CMK (cell line): ENCODE results near the gene TSR3.
"Not testable (repeated sequence)": the region's sequence is repeated elsewhere in the genome, so short reads cannot be mapped to it uniquely, and the experiment has no call there.

Experiments
- DNase-seq: peaks from one replicate; pipeline ENCODE4 v3.0.0-alpha.2; 2010; ENCODE audit warnings: low read depth

Gene TSR3

GRCh38 chr16:1337486-1337885 lies 14.2 kb downstream of the TSR3 start:
- DNase-seq, result no peak

GRCh38 chr16:1336619-1337018 lies 15.1 kb downstream of the TSR3 start:
- no peak for DNase-seq

GRCh38 chr16:1335996-1336395 lies 15.7 kb downstream of the TSR3 start:
- no peak for DNase-seq

DNA sequence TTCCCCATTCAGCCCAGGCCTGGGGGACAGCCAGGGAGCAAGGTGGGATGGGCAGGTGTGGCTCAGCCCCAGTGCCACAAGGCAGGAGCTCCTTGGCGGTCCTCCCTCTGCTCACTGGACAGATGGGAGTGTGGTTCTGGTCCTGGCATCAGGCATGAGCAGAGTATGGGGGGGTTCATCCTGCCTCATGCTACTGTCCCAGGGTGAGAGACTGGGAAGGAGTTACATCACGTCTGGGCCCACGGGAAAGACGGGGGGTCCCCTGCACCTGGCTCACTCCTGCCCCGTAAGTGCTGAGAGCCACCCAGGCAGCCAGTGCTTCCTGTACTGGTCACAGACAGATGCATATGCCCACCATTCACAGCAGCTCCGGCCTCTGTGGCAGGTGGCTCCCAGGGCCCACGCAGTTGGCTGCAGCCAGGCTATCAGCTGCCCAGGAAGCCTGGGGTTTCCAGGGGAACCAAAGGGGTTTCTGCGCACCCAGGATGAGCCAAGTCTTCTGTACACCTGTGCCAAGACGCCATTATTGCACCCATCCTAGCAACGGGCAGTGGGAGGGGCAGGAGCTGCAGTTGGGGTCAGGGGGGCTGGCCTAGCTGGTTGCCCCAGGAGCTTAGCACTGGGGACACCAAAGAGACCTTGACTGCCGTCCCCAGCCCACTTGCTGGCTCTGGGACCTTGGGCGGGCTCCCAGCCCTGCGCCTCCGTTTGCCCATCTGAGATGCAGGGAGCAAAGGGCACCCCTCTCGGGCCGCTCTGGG lies 16.3 kb downstream of the TSR3 start:
- DNase-seq, result no peak

GRCh38 chr16:1334739-1335138 lies 16.9 kb downstream of the TSR3 start:
- DNase-seq, result no peak

DNA sequence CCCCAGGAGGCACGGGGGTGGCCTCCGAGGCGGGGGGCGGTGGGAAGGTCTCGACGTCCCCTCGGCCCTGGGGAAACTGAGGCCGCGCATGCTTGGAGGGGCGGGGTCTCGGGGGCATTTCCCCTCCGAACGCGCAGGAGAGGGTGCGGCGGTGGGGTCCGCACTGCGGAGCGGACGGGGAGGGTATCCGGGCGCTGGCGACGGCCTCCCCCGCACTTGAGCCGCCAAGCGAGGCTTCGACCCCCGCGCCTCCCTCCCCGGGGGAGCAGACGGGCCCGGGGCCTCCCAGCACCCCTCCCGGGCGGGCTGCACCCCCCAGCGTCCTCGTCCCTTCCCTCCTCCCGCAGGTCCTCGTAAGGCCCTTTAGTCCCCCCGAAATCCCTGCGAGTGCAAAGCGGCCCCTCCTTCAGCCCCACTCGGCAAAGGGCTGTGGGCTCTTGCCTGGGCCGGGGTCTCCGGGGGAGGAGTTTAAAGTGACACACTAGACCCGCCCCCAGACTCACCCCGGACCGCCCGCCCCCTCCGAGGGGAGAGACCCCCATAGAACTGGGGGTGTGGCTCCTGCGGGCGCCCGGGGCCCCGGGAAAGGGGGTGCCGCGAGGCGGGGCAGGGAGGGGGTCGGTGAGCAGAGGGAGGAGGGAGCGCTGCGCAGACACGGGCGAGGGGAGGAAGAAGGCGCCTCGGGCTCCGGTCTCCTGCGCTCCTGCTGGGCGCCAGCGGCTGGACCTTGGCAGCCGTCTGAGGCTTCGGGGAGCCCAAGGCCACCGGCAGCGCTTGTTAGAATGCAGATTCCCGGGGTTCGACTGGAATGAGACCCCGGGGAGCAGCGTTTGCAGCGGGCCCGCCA lies 17.6 kb downstream of the TSR3 start:
- no peak for DNase-seq

- DNase-seq, result no peak
Observed at GRCh38 chr16:1333149-1333812, 18.4 kb downstream of the TSR3 start, which contains the start of gene BAIAP3. BAIAP3 (plus strand) TSS chr16:1333645; CDS start chr16:1338550, 4,905 bp downstream.

DNA sequence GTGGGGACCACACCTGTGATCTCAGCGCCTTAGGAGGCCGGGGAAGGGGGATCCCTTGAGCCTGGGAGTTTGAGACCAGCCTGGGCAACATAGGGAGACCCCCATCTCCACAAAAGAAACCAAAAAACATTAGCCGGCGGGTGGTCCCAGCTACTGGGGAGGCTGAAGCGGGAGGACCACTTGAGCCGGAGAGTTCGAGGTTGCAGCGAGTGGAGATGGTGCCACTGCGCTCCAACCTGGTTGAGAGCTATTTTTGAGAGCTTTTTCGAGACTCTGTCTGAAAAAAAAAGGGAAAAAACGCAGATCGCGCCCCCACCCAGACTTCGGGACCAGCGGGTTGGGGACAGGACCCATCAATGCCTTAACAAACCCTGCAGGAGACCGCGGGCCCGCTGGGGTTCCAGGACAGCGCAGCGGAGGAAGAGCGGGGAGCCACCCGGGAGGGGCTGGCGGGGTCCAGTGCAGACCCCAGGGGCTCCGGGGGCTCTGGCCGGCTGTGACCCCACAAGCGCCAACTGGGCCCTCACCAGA lies 19.0 kb downstream of the TSR3 start:
- no peak for DNase-seq

DNA sequence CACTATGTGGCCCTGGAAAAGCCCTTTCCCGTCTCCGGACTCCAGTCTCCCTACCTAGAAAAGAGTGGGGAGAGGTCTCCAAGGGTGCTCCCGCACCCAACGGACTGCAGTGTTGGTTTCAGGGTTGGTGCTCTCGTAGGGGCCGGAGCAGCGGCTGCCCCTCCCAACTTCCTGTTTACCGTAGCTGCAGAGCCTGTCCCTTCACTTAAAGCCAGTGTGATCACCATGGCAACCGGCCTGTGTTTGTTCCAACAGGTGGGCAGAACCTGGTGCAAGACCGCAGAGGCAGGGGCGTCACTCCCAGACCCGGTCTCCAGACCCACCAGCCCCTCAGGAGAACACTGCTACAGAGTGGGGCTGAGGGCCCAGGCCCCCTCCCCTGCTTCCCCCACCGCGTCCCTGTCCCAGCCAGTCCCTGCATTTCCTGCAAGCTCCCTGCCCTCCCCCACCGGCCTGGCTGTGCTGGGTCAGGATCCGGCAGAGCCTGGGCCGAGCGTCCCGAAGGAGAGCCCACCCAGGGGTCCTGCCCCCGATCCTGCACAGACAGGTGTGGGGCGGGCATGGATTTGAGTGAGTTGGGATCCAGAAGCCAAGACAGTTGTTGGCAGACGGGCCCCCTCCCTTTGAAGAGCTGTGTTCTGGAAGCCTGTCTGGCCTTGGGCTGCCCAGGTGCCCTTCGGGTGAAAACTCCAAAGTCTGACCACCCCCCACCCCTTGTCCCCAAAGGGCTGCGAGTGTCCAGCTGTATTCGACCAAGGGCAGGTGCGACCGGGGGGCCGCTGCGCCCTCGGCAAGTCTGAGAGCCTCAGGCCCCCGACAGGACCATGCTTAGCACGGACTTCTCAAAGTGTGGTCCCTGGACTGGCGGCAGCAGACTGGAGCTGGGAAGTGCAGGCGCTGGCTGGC lies 19.7 kb downstream of the TSR3 start:
- no peak for DNase-seq

DNA sequence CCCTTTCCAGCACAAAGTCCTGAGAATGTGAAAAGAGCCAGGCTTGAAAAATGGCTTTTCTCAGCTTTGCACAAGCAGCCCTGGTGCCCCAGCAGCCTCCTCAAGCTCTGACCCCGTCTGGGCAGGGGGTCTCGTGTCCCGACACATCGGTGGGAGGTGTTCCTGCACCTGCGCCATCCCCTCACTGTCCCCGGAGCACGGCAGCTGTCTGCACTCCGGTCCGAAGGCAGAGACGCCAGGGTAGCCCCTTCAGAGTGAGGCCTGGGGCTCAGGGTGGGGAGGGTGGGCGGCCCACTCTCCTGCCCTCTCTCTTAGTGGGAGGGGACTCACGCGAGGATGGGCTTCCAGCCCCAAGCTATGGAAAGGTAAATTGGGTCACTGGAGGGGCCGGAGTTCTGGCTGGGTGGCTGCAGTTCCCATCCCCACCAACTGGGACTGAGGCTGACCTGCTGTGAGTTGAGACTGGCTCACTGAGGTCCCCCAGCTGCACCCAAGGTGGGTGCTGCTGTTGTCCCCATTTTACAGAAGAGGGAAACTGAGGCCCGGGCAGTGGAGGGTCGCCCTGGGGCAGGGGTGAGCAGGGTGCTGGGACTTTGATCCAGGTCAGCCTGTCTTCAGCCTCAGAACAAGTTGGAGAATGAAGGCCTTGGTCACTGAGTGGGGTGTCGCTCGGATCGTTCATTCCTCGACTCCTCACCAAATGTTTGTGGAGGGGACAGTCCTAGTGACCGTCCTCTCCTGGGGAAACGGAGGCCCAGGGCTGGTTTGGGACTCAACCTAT lies 20.6 kb downstream of the TSR3 start:
- no peak for DNase-seq

GRCh38 chr16:1330260-1330914 lies 21.3 kb downstream of the TSR3 start:
- no peak for DNase-seq

- not testable (repeated sequence) for DNase-seq
Observed at GRCh38 chr16:1328961-1329360, 22.7 kb downstream of the TSR3 start.

- DNase-seq, result not testable (repeated sequence)
Observed at GRCh38 chr16:1328136-1328535, 23.5 kb downstream of the TSR3 start.

DNA sequence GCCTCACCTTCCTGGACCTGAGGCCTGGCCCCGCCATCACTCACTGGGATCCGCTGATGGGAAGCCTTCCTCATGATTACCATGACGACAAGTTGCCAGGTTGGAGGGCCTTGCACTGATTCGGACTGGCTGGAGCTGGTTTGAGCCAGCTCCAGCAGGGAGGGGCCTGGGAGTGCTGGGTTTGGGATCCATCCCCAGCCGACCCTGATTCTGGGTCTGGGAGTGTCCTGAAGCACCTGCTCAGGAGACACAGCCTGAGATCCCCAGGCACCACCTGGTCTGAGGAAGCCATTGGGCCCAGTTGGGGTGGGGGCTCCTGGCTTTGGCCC lies 24.1 kb downstream of the TSR3 start:
- no peak for DNase-seq

DNA sequence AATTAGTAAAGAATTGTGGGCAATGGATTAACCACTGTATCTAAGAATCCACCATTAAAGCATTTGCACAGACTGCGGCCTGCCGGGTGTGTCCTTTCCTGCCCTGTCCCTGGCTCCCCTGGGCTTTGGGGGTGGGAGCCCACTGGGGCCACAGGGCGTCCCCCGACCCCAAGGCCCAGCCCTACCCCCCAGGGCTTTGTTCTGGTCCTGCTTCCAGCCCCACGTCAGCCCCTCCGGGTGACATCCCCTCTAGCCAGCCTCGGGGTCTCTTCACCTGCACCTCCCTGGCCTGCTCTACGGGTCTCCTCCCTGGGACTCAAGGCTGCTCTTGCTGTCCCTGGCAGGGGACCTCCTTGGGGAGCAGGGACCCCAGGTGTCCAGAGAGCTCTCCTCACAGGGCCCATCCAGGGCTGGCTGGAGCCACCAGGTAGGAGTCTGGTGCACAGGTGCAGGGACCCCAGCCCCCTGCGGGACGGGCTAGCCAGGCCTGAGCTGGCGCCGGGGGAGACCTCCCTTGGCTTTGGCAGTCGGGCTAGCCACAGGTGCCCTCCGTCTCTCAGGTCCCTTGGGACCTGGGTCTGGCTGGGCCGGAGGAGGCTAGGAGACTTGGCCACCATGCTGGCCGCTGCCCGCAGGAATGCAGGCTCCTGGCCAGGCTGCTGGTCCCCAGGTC lies 24.6 kb downstream of the TSR3 start:
- no peak for DNase-seq

- no peak for DNase-seq
Observed at GRCh38 chr16:1326391-1326790, 25.3 kb downstream of the TSR3 start.

GRCh38 chr16:1325673-1326371 lies 25.9 kb downstream of the TSR3 start:
- DNase-seq, result no peak

GRCh38 chr16:1325261-1325660 lies 26.4 kb downstream of the TSR3 start:
- no peak for DNase-seq

DNA sequence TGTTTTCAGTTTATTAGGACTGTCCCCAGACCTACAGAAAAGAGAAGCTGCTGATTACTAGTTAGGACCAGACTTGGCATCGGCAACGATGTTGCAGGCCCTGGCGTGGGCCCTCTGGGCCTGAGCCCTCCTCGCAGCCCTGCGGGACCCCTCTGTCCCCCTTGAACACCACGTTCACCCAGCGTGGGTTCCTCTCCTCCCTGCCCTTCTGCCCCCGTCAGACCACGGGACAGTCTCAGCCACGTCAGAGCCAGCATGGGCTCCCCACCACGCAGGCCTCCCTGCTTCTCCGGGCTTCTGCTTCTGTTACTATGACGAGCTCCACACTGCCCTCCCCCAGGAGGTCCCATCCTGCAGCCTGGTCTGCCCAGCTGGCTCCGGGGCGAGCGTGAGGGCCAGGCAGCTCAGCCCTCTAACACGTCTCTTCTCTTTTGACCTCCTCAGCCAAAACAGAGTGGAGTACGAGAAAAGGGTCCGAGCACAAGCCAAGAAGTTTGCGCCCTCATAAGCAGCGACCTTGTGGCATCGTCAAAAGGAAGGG lies 27.3 kb downstream of the TSR3 start:
- DNase-seq, result no peak
